Measurements from ENCODE around the gene PDE5A.
A peak's percentile ranks its signal among the peaks of the same experiment; 100 is the strongest.

The PDE5A gene

DNA sequence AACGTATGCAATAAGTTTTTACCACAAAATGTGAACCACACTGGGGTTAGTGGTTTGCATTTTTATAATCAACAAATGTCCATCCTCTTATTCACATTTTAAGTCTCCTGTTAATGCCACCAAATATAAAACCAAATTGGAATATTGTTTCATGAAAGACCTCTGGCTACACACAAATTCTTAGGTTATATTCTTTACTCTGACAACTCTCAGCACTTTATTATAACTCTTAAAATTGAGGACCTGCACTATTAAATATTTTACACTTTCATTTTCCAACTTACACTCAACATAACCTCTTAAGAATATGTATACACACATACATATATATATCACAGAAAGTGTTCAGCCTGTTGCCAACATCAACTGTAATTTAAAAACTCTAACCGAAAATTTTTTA is 2.8 kb downstream of the PDE5A start:
- Histone ChIP-seq H3K27me3 (ENCODE audit: control insufficient read depth, insufficient read depth, low read length) (peaks cover 6% of the 10 kb centered on the region; the same call in 1 of the 2 replicates), H3K9me3 (ENCODE audit: control insufficient read depth, insufficient read depth, low read depth, low read length) (no peaks in the 10 kb centered on the region), H3K4me3 (ENCODE audit: low read depth, low read length) (no peak overlapping the region)

DNA sequence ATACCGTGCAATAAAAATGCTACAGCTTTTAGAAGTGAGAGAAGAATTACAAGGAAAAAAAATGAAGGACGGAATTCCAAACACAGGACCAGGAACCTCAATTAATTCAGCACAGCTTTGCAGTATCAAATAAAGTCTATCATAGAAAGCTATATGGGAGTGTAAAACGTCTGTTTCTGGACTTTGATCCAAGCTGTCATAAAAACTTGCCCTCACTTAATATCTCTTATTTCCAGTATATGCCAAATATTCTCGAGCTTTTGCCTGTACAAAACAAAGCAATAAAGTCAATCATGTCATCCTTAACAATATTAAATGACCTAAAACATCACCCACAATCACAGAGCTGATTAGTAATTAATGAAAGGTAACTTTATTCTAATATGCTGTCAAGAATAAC is 4.2 kb downstream of the PDE5A start:
- Histone ChIP-seq H3K27ac (ENCODE audit: low read depth, low read length) (no peak overlapping the region), H3K4me3 (ENCODE audit: low read depth, low read length) (no peak overlapping the region)

More for the DNA sequence above, 2.8 kb downstream of the PDE5A start:
- Histone ChIP-seq H3K9ac (ENCODE audit: low read length) (no peak overlapping the region), H3K36me3 (ENCODE audit: control insufficient read depth, insufficient read depth, low read length) (no peaks in the 10 kb centered on the region), H3K4me1 (ENCODE audit: control insufficient read depth, insufficient read depth, low read length) (peaks cover 8% of the 10 kb centered on the region; the same call in 1 of the 2 replicates), H3K27ac (ENCODE audit: low read depth, low read length) (no peak overlapping the region)

DNA sequence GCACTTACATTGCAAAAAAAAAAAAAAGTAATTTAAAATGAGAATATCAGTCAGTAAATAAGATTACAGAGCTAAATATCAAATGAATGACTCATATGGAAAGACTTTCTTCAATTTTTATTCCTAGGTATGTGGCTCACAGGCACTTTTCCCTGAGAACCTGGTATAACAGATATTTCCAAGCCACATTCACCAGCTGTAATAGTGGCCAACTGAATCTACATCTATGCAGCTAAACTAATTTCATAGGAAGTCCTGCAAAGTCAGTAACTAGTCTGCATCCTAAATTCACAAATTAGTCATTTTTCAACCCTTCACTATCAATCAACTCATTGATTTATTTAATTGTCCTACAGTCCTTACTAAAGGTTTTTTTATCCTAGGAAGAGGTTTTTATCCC is 5.6 kb downstream of the PDE5A start:
- H3K4me3 ChIP-seq (ENCODE audit: low read depth, low read length) = no peak overlapping the region
- H3K36me3 ChIP-seq (ENCODE audit: control insufficient read depth, insufficient read depth, low read length) = no peaks in the 10 kb centered on the region
- H3K4me1 ChIP-seq (ENCODE audit: control insufficient read depth, insufficient read depth, low read length) = 0 out of 2 replicates have a peak, but pooled peaks cover 4% of the 10 kb centered on the region
- H3K27me3 ChIP-seq (ENCODE audit: control insufficient read depth, insufficient read depth, low read length) = peaks cover 6% of the 10 kb centered on the region; the same call in 1 of the 2 replicates
- no peak overlapping the region for H3K9ac ChIP-seq (ENCODE audit: low read length)
- H3K27ac ChIP-seq (ENCODE audit: low read depth, low read length) = no peak overlapping the region
- no peaks in the 10 kb centered on the region for H3K9me3 ChIP-seq (ENCODE audit: control insufficient read depth, insufficient read depth, low read depth, low read length)

More for the DNA sequence above, 4.2 kb downstream of the PDE5A start:
- Histone ChIP-seq H3K36me3 (ENCODE audit: control insufficient read depth, insufficient read depth, low read length) (no peaks in the 10 kb centered on the region), H3K27me3 (ENCODE audit: control insufficient read depth, insufficient read depth, low read length) (peaks cover 6% of the 10 kb centered on the region; the same call in 1 of the 2 replicates), H3K9ac (ENCODE audit: low read length) (no peak overlapping the region), H3K9me3 (ENCODE audit: control insufficient read depth, insufficient read depth, low read depth, low read length) (no peaks in the 10 kb centered on the region), H3K4me1 (ENCODE audit: control insufficient read depth, insufficient read depth, low read length) (peaks cover 6% of the 10 kb centered on the region; the same call in 1 of the 2 replicates)

DNA sequence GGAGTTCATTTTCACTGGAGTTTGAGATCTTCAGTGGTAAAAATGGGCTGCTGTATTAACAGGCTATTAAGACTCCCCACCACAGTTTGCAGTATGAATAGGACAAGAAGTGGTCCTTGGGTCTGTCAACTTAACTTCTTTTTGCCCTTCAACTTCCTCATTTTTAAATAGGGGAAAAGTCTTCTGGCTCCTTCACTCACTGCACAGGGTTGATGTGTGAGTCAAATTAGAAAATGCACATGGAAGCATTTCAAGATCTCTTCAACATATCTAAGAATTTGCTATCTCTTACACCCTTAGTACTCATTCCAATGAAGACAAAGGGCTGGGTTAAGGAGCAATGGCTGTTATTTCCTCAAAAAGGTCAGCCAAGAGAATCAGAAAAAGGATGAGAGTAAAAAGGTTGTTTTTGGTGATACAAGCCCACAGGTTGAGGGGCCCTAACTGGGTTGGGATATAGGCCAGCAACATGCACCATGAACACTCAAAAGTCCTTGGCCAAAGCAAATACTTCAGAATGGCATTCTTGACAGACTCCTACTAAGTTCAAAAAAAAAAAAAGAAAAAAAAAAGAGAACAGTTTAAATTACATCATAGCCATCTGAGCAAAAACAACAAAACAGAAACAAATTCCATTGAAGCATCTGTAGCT is 13.4 kb downstream of the PDE5A start:
- Histone ChIP-seq H3K36me3 (ENCODE audit: control insufficient read depth, insufficient read depth, low read length) (peaks cover 3% of the 10 kb centered on the region; the same call in 1 of the 2 replicates), H3K27ac (ENCODE audit: low read depth, low read length) (no peak overlapping the region), H3K9me3 (ENCODE audit: control insufficient read depth, insufficient read depth, low read depth, low read length) (peaks cover 9% of the 10 kb centered on the region; the same call in 1 of the 2 replicates), H3K27me3 (ENCODE audit: control insufficient read depth, insufficient read depth, low read length) (no peaks in the 10 kb centered on the region), H3K9ac (ENCODE audit: low read length) (no peak overlapping the region), H3K4me1 (ENCODE audit: control insufficient read depth, insufficient read depth, low read length) (no peaks in the 10 kb centered on the region), H3K4me3 (ENCODE audit: low read depth, low read length) (no peak overlapping the region)

DNA sequence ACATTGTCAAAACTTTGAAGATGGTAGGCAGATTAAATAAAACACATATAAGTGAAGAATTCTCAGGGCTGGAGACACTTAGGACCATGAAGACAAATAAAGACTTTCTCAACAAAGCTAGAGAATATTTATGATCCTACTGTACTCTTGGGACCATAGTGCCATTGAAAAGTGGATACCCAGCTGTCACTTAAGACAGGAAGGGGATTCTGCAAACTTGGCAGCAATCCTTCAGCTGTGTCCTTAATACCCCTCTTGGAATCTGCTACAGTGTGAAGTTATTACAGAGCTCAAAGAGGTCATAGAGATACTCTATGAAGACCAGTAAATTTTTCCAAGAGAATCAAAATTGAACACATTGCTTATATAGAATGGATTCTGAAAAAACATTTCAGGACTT is 24.3 kb downstream of the PDE5A start:
- Histone ChIP-seq H3K9ac (ENCODE audit: low read length) (no peak overlapping the region), H3K9me3 (ENCODE audit: control insufficient read depth, insufficient read depth, low read depth, low read length) (0 out of 2 replicates have a peak, but pooled peaks cover 3% of the 10 kb centered on the region), H3K27ac (ENCODE audit: low read depth, low read length) (no peak overlapping the region), H3K27me3 (ENCODE audit: control insufficient read depth, insufficient read depth, low read length) (no peaks in the 10 kb centered on the region), H3K4me3 (ENCODE audit: low read depth, low read length) (no peak overlapping the region), H3K4me1 (ENCODE audit: control insufficient read depth, insufficient read depth, low read length) (no peaks in the 10 kb centered on the region), H3K36me3 (ENCODE audit: control insufficient read depth, insufficient read depth, low read length) (peaks cover 17% of the 10 kb centered on the region)

DNA sequence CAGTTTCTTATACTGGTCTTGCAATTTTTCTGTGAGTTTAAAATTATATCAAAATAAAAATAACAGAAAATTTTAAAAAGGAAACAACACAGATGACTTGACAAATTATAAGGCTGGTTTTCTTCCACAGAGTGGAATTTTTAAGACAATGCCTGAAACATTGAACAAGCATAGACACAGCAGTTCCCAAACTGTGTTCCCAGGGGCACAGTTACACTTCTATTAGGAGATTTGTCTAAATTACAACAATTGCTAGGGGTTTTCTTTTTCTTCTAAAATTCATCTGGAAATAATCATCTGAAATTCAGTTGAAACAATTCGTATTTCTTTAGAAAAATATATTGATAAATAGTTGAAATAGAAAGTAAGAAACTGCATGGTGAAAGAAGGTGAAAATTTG is 26.2 kb downstream of the PDE5A start:
- no peaks in the 10 kb centered on the region for H3K27me3 ChIP-seq (ENCODE audit: control insufficient read depth, insufficient read depth, low read length)
- H3K9me3 ChIP-seq (ENCODE audit: control insufficient read depth, insufficient read depth, low read depth, low read length) = 0 out of 2 replicates have a peak, but pooled peaks cover 6% of the 10 kb centered on the region
- H3K4me3 ChIP-seq (ENCODE audit: low read depth, low read length) = no peak overlapping the region
- no peak overlapping the region for H3K9ac ChIP-seq (ENCODE audit: low read length)
- H3K4me1 ChIP-seq (ENCODE audit: control insufficient read depth, insufficient read depth, low read length) = peaks cover 13% of the 10 kb centered on the region; the same call in 1 of the 2 replicates
- no peak overlapping the region for H3K27ac ChIP-seq (ENCODE audit: low read depth, low read length)
- H3K36me3 ChIP-seq (ENCODE audit: control insufficient read depth, insufficient read depth, low read length) = peaks cover 17% of the 10 kb centered on the region

DNA sequence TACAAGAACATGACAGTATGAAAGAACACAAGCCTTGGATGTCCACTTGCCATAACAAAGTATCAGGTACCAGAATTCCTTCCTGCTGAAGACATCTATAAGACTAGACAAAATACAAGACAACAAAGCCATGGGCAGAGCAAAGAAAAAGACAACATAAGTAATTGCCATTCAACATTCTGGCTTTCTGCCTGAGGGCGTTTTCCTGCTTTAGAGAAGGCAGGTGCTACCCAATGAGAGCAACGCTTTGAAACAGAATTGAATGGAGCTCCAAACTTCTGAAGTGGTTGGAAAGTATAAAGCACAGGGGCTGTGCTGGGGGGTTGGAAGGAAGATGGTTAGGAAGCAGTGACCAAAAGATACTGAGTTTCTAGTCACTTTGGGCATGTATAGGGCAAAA is 30.1 kb downstream of the PDE5A start:
- Histone ChIP-seq H3K9ac (ENCODE audit: low read length) (no peak overlapping the region), H3K27ac (ENCODE audit: low read depth, low read length) (peak overlapping the region; percentile 9; the same call in 1 of the 2 replicates), H3K27me3 (ENCODE audit: control insufficient read depth, insufficient read depth, low read length) (no peaks in the 10 kb centered on the region), H3K9me3 (ENCODE audit: control insufficient read depth, insufficient read depth, low read depth, low read length) (0 out of 2 replicates have a peak, but pooled peaks cover 6% of the 10 kb centered on the region), H3K4me1 (ENCODE audit: control insufficient read depth, insufficient read depth, low read length) (peaks cover 36% of the 10 kb centered on the region), H3K36me3 (ENCODE audit: control insufficient read depth, insufficient read depth, low read length) (0 out of 2 replicates have a peak, but pooled peaks cover 5% of the 10 kb centered on the region), H3K4me3 (ENCODE audit: low read depth, low read length) (no peak overlapping the region)

DNA sequence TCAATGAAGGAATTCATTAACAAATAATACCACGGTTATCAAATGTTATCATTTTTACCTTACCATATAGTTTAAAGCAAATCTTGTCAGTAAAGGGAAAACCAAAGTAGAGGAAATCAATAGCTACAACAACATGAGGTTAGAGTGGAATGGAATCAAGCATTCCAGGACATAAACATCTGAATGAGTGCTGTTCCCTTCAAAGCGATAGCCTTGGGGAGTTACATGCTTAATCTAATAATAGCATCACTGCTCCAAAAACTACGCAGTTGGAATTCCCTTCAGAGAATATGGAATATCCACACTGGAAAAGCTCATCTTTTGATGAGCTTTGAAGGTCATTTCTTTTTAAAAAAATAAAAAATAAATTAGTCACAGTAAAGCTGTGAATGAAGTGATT is 31.2 kb downstream of the PDE5A start:
- H3K9me3 ChIP-seq (ENCODE audit: control insufficient read depth, insufficient read depth, low read depth, low read length) = 0 out of 2 replicates have a peak, but pooled peaks cover 6% of the 10 kb centered on the region
- no peaks in the 10 kb centered on the region for H3K27me3 ChIP-seq (ENCODE audit: control insufficient read depth, insufficient read depth, low read length)
- peak overlapping the region; percentile 42; the same call in 1 of the 2 replicates for H3K27ac ChIP-seq (ENCODE audit: low read depth, low read length)
- H3K36me3 ChIP-seq (ENCODE audit: control insufficient read depth, insufficient read depth, low read length) = 0 out of 2 replicates have a peak, but pooled peaks cover 3% of the 10 kb centered on the region
- H3K4me3 ChIP-seq (ENCODE audit: low read depth, low read length) = no peak overlapping the region
- no peak overlapping the region for H3K9ac ChIP-seq (ENCODE audit: low read length)
- peaks cover 36% of the 10 kb centered on the region for H3K4me1 ChIP-seq (ENCODE audit: control insufficient read depth, insufficient read depth, low read length)

DNA sequence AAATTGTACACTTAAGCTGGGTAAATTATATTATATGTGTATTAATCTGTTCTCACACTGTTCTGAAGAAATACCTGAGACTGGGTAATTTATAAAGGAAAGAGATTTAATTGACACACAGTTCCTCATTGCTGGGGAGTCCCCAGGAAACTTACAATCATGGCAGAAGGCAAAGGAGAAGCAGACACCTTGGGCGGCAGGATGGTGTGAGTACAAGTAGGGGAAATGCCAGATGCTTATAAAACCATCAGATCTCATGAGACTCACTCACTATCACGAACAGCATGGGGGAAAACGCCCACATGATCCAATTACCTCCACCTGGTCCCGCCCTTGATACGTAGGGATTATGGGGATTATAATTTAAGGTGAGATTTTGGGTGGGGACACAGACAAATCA is 34.9 kb downstream of the PDE5A start:
- Histone ChIP-seq H3K27ac (ENCODE audit: low read depth, low read length) (no peak overlapping the region), H3K36me3 (ENCODE audit: control insufficient read depth, insufficient read depth, low read length) (no peaks in the 10 kb centered on the region)

DNA sequence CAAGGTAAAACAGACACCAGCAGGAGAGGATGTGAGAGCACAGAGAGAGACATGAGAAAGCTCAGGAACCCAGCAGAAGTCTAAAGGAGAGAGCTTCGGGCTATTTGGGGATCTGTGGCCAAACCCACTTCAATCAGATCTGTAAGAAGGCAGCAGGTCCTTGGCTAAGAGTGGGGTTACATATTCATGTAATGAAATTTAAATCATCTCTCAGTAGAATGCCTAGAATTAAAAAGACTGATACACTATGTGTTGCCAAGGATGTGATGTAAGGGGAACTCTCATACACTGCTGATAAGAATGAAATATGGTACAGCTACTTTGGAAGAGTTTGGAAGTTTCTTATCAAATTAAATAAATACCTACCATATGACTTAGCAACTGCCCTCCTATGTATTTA is 35.8 kb downstream of the PDE5A start:
- Histone ChIP-seq H3K9me3 (ENCODE audit: control insufficient read depth, insufficient read depth, low read depth, low read length) (no peaks in the 10 kb centered on the region), H3K9ac (ENCODE audit: low read length) (no peak overlapping the region), H3K27ac (ENCODE audit: low read depth, low read length) (no peak overlapping the region), H3K4me1 (ENCODE audit: control insufficient read depth, insufficient read depth, low read length) (peaks cover 27% of the 10 kb centered on the region), H3K27me3 (ENCODE audit: control insufficient read depth, insufficient read depth, low read length) (no peaks in the 10 kb centered on the region), H3K36me3 (ENCODE audit: control insufficient read depth, insufficient read depth, low read length) (no peaks in the 10 kb centered on the region), H3K4me3 (ENCODE audit: low read depth, low read length) (no peak overlapping the region)

More for the DNA sequence above, 34.9 kb downstream of the PDE5A start:
- Histone ChIP-seq H3K4me3 (ENCODE audit: low read depth, low read length) (no peak overlapping the region), H3K9ac (ENCODE audit: low read length) (no peak overlapping the region), H3K9me3 (ENCODE audit: control insufficient read depth, insufficient read depth, low read depth, low read length) (0 out of 2 replicates have a peak, but pooled peaks cover under 1% of the 10 kb centered on the region), H3K27me3 (ENCODE audit: control insufficient read depth, insufficient read depth, low read length) (no peaks in the 10 kb centered on the region), H3K4me1 (ENCODE audit: control insufficient read depth, insufficient read depth, low read length) (peaks cover 35% of the 10 kb centered on the region)

DNA sequence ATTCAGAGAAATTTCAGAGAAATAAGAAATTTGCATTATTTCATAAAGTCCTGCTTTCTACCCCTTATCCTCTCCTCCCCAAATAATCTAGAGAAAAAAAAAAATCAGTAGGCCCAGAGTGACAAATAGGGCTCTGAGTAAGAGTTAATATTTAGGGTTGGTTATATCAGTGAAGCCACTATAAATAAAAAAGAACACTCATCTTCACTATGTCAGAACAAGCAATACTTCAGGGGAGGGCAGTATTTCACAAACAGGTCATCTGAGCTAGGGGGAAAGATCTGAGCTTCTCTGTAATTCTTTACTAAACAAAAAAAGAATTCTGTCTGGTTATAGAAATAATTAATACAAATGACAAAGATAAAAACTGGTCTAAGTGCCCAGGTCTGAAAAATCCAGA is 39.4 kb downstream of the PDE5A start:
- no peak overlapping the region for H3K27ac ChIP-seq (ENCODE audit: low read depth, low read length)
- H3K36me3 ChIP-seq (ENCODE audit: control insufficient read depth, insufficient read depth, low read length) = no peaks in the 10 kb centered on the region
- H3K9ac ChIP-seq (ENCODE audit: low read length) = no peak overlapping the region
- no peaks in the 10 kb centered on the region for H3K27me3 ChIP-seq (ENCODE audit: control insufficient read depth, insufficient read depth, low read length)
- no peaks in the 10 kb centered on the region for H3K4me1 ChIP-seq (ENCODE audit: control insufficient read depth, insufficient read depth, low read length)
- no peaks in the 10 kb centered on the region for H3K9me3 ChIP-seq (ENCODE audit: control insufficient read depth, insufficient read depth, low read depth, low read length)
- no peak overlapping the region for H3K4me3 ChIP-seq (ENCODE audit: low read depth, low read length)

Data from HUES6 (cell line).